Measurements from ENCODE around the gene DHH. TPM values are rescaled to one million over a fixed set of nuclear protein-coding genes. Genes with fewer than 3 reads are reported as not detected.

DHH gene
- polyA plus RNA-seq, 1 of the 3 experiments (the other 2 are of a cell fraction) = 0.13 TPM

GRCh38 chr12:49091056-49091835 is 3.4 kb downstream of the DHH start:
- no peaks in the 10 kb centered on the region for H4K20me1 ChIP-seq (ENCODE audit: insufficient read depth)
- H3K4me3 ChIP-seq (ENCODE audit: low read depth in 2 of 2, low read length in 1 of 2) = no peak overlapping the region
- peaks cover 3% of the 10 kb centered on the region for H3F3A ChIP-seq (replicated peaks; ENCODE audit: insufficient read depth)
- H3K4me1 ChIP-seq (ENCODE audit: control insufficient read depth in 1 of 2, insufficient read depth in 2 of 2, low read depth in 1 of 2, low read length in 1 of 2) = peaks cover 0 to 37% of the 10 kb centered on the region in 2 experiments; a peak in 1 of 4 replicates
- H2AFZ ChIP-seq (ENCODE audit: low read depth) = no peak overlapping the region
- no peaks in the 10 kb centered on the region for H3K9me3 ChIP-seq
- H3K27me3 ChIP-seq (ENCODE audit: insufficient read depth) = peaks cover 12% of the 10 kb centered on the region; the same call in 1 of the 2 replicates
- ChIA-PET CTCF (interaction anchor here (0.7 to 25.0 kb wide), 19 partner anchors 7 to 147 kb away, joined by 3 to 315 read pairs (median 6); partner anchors contain the start of genes LMBR1L, RHEBL1 and TUBA1B), POLR2A (interaction anchor here (0.5 to 1.3 kb wide), 3 partner anchors 14 to 97 kb away, joined by 3 read pairs; no protein-coding TSS in a partner anchor)
- H3K4me2 ChIP-seq = no peak overlapping the region
- TF ChIP-seq ELF1 (IDR thresholded peaks at IDR 0.05) = no peak
- TF ChIP-seq, protein P1, sequence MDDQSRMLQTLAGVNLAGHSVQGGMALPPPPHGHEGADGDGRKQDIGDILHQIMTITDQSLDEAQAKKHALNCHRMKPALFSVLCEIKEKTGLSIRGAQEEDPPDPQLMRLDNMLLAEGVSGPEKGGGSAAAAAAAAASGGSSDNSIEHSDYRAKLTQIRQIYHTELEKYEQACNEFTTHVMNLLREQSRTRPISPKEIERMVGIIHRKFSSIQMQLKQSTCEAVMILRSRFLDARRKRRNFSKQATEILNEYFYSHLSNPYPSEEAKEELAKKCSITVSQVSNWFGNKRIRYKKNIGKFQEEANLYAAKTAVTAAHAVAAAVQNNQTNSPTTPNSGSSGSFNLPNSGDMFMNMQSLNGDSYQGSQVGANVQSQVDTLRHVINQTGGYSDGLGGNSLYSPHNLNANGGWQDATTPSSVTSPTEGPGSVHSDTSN (IDR thresholded peaks at IDR 0.05) = no peak
- no peak for TF ChIP-seq FOXM1 (IDR thresholded peaks at IDR 0.05; ENCODE audit: low read depth)
- TF ChIP-seq, protein P2, sequence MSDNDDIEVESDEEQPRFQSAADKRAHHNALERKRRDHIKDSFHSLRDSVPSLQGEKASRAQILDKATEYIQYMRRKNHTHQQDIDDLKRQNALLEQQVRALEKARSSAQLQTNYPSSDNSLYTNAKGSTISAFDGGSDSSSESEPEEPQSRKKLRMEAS (IDR thresholded peaks at IDR 0.05; ENCODE audit: low read depth) = no peak
- TF ChIP-seq EP300 (IDR thresholded peaks at IDR 0.05; ENCODE audit: borderline replicate concordance in 1 of 2, low read depth in 1 of 2, low read length in 1 of 2) = no peak
- TF ChIP-seq GATA2 (CRISPR knock-in tag; IDR thresholded peaks at IDR 0.05) = no peak
- TF ChIP-seq RFX5 (IDR thresholded peaks at IDR 0.05; ENCODE audit: low read length) = no peak
- TF ChIP-seq GABPA (IDR thresholded peaks at IDR 0.05; ENCODE audit: low read depth) = no peak
- TF ChIP-seq, protein P3, sequence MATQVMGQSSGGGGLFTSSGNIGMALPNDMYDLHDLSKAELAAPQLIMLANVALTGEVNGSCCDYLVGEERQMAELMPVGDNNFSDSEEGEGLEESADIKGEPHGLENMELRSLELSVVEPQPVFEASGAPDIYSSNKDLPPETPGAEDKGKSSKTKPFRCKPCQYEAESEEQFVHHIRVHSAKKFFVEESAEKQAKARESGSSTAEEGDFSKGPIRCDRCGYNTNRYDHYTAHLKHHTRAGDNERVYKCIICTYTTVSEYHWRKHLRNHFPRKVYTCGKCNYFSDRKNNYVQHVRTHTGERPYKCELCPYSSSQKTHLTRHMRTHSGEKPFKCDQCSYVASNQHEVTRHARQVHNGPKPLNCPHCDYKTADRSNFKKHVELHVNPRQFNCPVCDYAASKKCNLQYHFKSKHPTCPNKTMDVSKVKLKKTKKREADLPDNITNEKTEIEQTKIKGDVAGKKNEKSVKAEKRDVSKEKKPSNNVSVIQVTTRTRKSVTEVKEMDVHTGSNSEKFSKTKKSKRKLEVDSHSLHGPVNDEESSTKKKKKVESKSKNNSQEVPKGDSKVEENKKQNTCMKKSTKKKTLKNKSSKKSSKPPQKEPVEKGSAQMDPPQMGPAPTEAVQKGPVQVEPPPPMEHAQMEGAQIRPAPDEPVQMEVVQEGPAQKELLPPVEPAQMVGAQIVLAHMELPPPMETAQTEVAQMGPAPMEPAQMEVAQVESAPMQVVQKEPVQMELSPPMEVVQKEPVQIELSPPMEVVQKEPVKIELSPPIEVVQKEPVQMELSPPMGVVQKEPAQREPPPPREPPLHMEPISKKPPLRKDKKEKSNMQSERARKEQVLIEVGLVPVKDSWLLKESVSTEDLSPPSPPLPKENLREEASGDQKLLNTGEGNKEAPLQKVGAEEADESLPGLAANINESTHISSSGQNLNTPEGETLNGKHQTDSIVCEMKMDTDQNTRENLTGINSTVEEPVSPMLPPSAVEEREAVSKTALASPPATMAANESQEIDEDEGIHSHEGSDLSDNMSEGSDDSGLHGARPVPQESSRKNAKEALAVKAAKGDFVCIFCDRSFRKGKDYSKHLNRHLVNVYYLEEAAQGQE (IDR thresholded peaks at IDR 0.05; ENCODE audit: low read depth, low read length) = no peak
- no peak for TF ChIP-seq RXRA (IDR thresholded peaks at IDR 0.05; ENCODE audit: borderline replicate concordance, low read depth)
- TF ChIP-seq CHD2 (IDR thresholded peaks at IDR 0.05; ENCODE audit: low read length, partially characterized antibody) = no peak
- no peak for TF ChIP-seq FOSL2 (IDR thresholded peaks at IDR 0.05; ENCODE audit: borderline replicate concordance, low read depth)
- TF ChIP-seq IRF3 (IDR thresholded peaks at IDR 0.05; ENCODE audit: low read depth, low read length) = no peak
- no peak for TF ChIP-seq JUND (IDR thresholded peaks at IDR 0.05)
- TF ChIP-seq, protein P4, sequence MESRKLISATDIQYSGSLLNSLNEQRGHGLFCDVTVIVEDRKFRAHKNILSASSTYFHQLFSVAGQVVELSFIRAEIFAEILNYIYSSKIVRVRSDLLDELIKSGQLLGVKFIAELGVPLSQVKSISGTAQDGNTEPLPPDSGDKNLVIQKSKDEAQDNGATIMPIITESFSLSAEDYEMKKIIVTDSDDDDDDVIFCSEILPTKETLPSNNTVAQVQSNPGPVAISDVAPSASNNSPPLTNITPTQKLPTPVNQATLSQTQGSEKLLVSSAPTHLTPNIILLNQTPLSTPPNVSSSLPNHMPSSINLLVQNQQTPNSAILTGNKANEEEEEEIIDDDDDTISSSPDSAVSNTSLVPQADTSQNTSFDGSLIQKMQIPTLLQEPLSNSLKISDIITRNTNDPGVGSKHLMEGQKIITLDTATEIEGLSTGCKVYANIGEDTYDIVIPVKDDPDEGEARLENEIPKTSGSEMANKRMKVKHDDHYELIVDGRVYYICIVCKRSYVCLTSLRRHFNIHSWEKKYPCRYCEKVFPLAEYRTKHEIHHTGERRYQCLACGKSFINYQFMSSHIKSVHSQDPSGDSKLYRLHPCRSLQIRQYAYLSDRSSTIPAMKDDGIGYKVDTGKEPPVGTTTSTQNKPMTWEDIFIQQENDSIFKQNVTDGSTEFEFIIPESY (IDR thresholded peaks at IDR 0.05; ENCODE audit: borderline replicate concordance, low read depth) = no peak
- no peaks in the 10 kb centered on the region for H3K9me2 ChIP-seq
- DNase-seq = no peak
- H3K27ac ChIP-seq (ENCODE audit: low read depth in 2 of 2, low read length in 1 of 2) = no peak overlapping the region
- no peaks in the 10 kb centered on the region for H3K79me2 ChIP-seq (ENCODE audit: insufficient read depth)
- H3K9ac ChIP-seq = no peak overlapping the region
- H3K36me3 ChIP-seq (replicated peaks in 1 of 2; ENCODE audit: control insufficient read depth in 1 of 2, insufficient read depth in 2 of 2, low read length in 1 of 2) = peaks cover 0 to 4% of the 10 kb centered on the region in 2 experiments
- 91% methylated on average over 30 of the region's 41 CpGs for WGBS (ENCODE audit: low lambda C conversion rate)

All from SK-N-SH (cell line).